ENCODE data around the gene UBA3. TPM values are rescaled to one million over a fixed set of nuclear protein-coding genes. Genes with fewer than 3 reads are reported as not detected.

Gene UBA3
- total RNA-seq, 1 donor from 2014 or later: 68.6 TPM

GRCh38 chr3:69119138-69119537, 39.0 kb upstream of the UBA3 start:
- no peak for DNase-seq
- Mint-ChIP-seq H3K27me3 (ENCODE audit: unreplicated experiment) (no peaks in the 10 kb centered on the region), H3K36me3 (ENCODE audit: unreplicated experiment) (no peaks in the 10 kb centered on the region), H3K4me1 (ENCODE audit: low read depth, unreplicated experiment) (peaks cover 2% of the 10 kb centered on the region), H3K4me3 (ENCODE audit: unreplicated experiment) (no peak overlapping the region), H3K27ac (ENCODE audit: unreplicated experiment) (no peak overlapping the region), H3K9me3 (ENCODE audit: unreplicated experiment) (no peaks in the 10 kb centered on the region)
- TF ChIP-seq, protein P1, sequence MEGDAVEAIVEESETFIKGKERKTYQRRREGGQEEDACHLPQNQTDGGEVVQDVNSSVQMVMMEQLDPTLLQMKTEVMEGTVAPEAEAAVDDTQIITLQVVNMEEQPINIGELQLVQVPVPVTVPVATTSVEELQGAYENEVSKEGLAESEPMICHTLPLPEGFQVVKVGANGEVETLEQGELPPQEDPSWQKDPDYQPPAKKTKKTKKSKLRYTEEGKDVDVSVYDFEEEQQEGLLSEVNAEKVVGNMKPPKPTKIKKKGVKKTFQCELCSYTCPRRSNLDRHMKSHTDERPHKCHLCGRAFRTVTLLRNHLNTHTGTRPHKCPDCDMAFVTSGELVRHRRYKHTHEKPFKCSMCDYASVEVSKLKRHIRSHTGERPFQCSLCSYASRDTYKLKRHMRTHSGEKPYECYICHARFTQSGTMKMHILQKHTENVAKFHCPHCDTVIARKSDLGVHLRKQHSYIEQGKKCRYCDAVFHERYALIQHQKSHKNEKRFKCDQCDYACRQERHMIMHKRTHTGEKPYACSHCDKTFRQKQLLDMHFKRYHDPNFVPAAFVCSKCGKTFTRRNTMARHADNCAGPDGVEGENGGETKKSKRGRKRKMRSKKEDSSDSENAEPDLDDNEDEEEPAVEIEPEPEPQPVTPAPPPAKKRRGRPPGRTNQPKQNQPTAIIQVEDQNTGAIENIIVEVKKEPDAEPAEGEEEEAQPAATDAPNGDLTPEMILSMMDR (IDR thresholded peaks at IDR 0.05; ENCODE audit: partially characterized antibody, unreplicated experiment): no peak

DNA sequence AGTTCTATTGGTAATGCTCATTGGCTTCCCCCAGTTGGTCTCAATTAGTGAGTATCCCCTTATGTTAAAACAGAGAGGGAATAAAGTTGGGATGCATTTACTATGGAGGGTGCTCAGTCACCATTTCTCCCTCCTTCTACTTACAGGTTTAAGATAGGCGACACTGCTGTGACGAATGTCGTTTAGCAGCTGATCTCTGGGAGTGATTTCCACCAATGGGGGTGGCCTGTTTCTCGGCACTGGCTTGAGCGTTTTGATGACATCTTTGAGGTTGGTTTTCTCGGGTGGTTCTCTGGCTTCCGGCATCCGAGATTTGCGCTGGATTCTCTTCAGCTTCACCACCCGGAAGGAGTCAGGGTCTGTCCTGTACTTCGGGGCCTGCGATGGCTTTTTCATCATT, 38.4 kb upstream of the UBA3 start:
- peaks cover 2% of the 10 kb centered on the region for H3K4me1 Mint-ChIP-seq (ENCODE audit: low read depth, unreplicated experiment)
- no peak overlapping the region for H3K4me3 Mint-ChIP-seq (ENCODE audit: unreplicated experiment)
- TF ChIP-seq, protein P1 (IDR thresholded peaks at IDR 0.05; ENCODE audit: partially characterized antibody, unreplicated experiment): no peak
- no peaks in the 10 kb centered on the region for H3K36me3 Mint-ChIP-seq (ENCODE audit: unreplicated experiment)
- no peak overlapping the region for H3K27ac Mint-ChIP-seq (ENCODE audit: unreplicated experiment)
- no peaks in the 10 kb centered on the region for H3K9me3 Mint-ChIP-seq (ENCODE audit: unreplicated experiment)
- DNase-seq: no peak
- no peaks in the 10 kb centered on the region for H3K27me3 Mint-ChIP-seq (ENCODE audit: unreplicated experiment)

- no peaks in the 10 kb centered on the region for H3K36me3 Mint-ChIP-seq (ENCODE audit: unreplicated experiment)
- no peak overlapping the region for H3K4me3 Mint-ChIP-seq (ENCODE audit: unreplicated experiment)
- peaks cover 2% of the 10 kb centered on the region for H3K4me1 Mint-ChIP-seq (ENCODE audit: low read depth, unreplicated experiment)
- H3K9me3 Mint-ChIP-seq (ENCODE audit: unreplicated experiment): no peaks in the 10 kb centered on the region
- H3K27me3 Mint-ChIP-seq (ENCODE audit: unreplicated experiment): no peaks in the 10 kb centered on the region
- TF ChIP-seq, protein P1 (IDR thresholded peaks at IDR 0.05; ENCODE audit: partially characterized antibody, unreplicated experiment): no peak
- DNase-seq: no peak
- no peak overlapping the region for H3K27ac Mint-ChIP-seq (ENCODE audit: unreplicated experiment)
These were observed 36.7 kb upstream of the UBA3 start for GRCh38 chr3:69116897-69117296.

- Mint-ChIP-seq H3K9me3 (ENCODE audit: unreplicated experiment) (no peaks in the 10 kb centered on the region), H3K27ac (ENCODE audit: unreplicated experiment) (no peak overlapping the region), H3K27me3 (ENCODE audit: unreplicated experiment) (no peaks in the 10 kb centered on the region), H3K4me3 (ENCODE audit: unreplicated experiment) (no peak overlapping the region), H3K4me1 (ENCODE audit: low read depth, unreplicated experiment) (no peaks in the 10 kb centered on the region), H3K36me3 (ENCODE audit: unreplicated experiment) (no peaks in the 10 kb centered on the region)
- DNase-seq: no peak
- TF ChIP-seq, protein P1 (IDR thresholded peaks at IDR 0.05; ENCODE audit: partially characterized antibody, unreplicated experiment): no peak
These were observed 36.0 kb upstream of the UBA3 start for GRCh38 chr3:69116162-69116561.

DNA sequence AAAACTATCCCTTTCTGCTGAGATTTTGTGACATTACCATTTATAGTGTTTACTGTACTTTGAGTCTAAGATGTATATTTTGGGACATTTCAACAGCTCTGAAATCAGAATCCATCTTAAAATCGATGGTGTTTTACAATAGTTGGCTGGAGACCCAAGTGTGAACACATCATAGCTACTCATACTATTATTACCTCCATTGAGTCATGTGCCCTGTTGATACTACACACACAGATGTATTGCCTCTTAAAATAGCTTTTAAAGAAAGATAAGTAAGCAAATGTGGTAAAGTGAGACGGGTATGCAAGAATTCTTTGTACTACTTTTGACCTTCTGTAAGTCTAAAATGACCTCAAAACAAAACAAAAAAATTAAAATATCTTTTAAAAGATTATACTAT, 35.6 kb upstream of the UBA3 start:
- Mint-ChIP-seq H3K27ac (ENCODE audit: unreplicated experiment) (no peak overlapping the region), H3K4me1 (ENCODE audit: low read depth, unreplicated experiment) (no peaks in the 10 kb centered on the region)
- TF ChIP-seq, protein P1 (IDR thresholded peaks at IDR 0.05; ENCODE audit: partially characterized antibody, unreplicated experiment): no peak

More for the DNA sequence above, 35.6 kb upstream of the UBA3 start:
- H3K27me3 Mint-ChIP-seq (ENCODE audit: unreplicated experiment): no peaks in the 10 kb centered on the region
- DNase-seq: no peak
- H3K9me3 Mint-ChIP-seq (ENCODE audit: unreplicated experiment): no peaks in the 10 kb centered on the region
- no peaks in the 10 kb centered on the region for H3K36me3 Mint-ChIP-seq (ENCODE audit: unreplicated experiment)
- H3K4me3 Mint-ChIP-seq (ENCODE audit: unreplicated experiment): no peak overlapping the region

Data from glutamatergic neuron (in vitro differentiated cells).